Cardiac fibroblast (primary cell): ENCODE measurements around the gene MPZL3.
"Not testable (repeated sequence)": the region's sequence is repeated elsewhere in the genome, so short reads cannot be mapped to it uniquely, and the experiment has no call there.

Experiments used
- DNase-seq, 2 donors: peaks; one replicate each; pipeline versions ENCODE4 v3.0.0 to v3.0.0-alpha.2; 2010; ENCODE audit warnings: low read depth in 2 of 2
- H3K4me3 ChIP-seq, 2 donors: replicated peaks in 1 of 2; 1 replicate in 1 of 2; 2 replicates in 1 of 2; pipeline ENCODE4 v1.5.1; 2011; ENCODE audit warnings: low read depth in 2 of 2, low read length in 2 of 2, mild to moderate bottlenecking in 2 of 2, moderate library complexity in 1 of 2
- CTCF ChIP-seq: IDR thresholded peaks from one replicate; pipeline ENCODE4 v1.5.1; 2011; ENCODE audit warnings: low read depth, mild to moderate bottlenecking, low read length, inconsistent platforms

Gene MPZL3

GRCh38 chr11:118198370-118198769, 53.8 kb downstream of the MPZL3 start:
- TF ChIP-seq CTCF: peak; percentile 92
- no peak overlapping the region for H3K4me3 ChIP-seq

GRCh38 chr11:118194835-118195627, 57.1 kb downstream of the MPZL3 start:
- peak; percentile 64 to 77 for DNase-seq
- H3K4me3 ChIP-seq: no peak overlapping the region
- TF ChIP-seq CTCF: no peak

More at GRCh38 chr11:118198370-118198769, 53.8 kb downstream of the MPZL3 start:
- DNase-seq: peak; percentile 71

DNA sequence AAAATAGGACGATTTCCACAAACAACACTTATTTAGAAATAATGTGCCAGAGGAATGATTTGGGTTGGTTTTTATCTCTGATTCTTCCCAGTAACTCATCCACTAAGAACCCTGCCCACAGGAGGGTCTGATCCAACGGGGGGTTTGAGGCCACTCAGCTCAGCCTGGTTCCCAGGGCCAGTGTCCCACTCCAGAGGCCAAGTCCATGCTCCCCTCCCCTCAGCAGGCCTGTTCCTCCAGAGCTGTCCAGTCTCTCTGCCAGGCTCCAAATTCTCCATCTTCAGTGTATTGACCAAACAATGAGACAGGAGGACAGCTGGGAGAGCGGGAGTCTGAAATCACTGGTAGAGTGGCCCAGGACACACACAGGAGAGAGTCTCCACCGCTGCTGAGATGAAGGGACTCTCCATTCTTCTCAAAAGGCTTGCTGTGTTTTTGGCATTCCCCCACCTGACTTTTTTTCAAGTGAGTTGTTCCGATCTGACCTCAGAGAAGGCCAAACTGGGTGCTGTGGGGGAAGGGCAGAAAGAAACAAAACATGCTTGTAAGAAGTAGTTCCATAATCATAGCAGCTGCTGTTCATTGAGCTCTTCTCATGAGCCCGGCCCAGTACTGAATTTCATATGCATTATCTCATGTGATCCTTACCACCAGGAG, 58.1 kb downstream of the MPZL3 start:
- TF ChIP-seq CTCF: no peak
- DNase-seq: no peak
- H3K4me3 ChIP-seq: no peak overlapping the region

- not testable (repeated sequence) for DNase-seq, H3K4me3 ChIP-seq
Observed at GRCh38 chr11:118192817-118193216, 59.3 kb downstream of the MPZL3 start.

DNA sequence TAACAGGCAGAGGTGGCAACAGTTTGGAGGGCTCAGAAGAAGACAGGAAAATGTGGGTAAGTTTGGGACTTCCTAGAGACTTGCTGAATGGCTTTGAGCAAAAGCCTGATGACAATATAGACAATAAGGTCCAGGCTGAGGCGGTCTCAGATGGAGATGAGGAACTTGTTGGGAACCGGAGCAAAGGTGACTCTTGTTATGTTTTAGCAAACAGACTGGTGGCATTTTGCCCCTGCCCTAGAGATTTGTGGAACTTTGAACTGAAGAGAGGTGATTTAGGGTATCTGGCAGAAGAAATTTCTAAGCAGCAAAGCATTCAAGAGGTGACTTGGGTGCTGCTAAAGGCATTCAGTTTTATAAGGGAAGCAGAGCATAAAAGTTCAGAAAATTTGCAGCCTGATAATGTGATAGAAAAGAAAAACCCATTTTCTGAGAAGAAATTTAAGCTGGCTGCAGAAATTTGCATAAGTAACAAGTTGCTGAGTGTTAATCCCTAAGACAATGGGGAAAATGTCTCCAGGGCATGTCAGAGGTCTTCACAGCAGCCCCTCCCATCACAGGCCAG, 61.1 kb downstream of the MPZL3 start:
- not testable (repeated sequence) for DNase-seq, H3K4me3 ChIP-seq

- TF ChIP-seq CTCF: no peak
- H3K4me3 ChIP-seq: no peak overlapping the region
- no peak for DNase-seq
Observed at GRCh38 chr11:118186346-118187107, 65.6 kb downstream of the MPZL3 start.

- no peak overlapping the region for H3K4me3 ChIP-seq
- no peak for TF ChIP-seq CTCF
- DNase-seq: no peak
Observed at GRCh38 chr11:118184784-118185579, 67.2 kb downstream of the MPZL3 start.

GRCh38 chr11:118183691-118184090, 68.5 kb downstream of the MPZL3 start:
- DNase-seq, H3K4me3 ChIP-seq: not testable (repeated sequence)
